Thyroid gland (tissue), 4 donors: ENCODE data around the gene WDR77.

Experiments used
- CTCF ChIP-seq, 6 experiments: fragments of 200-600 bp in 3 of 6; fragments of 450-650 bp in 3 of 6; sonication (generic) in 3 of 6; IDR thresholded peaks; one replicate each; pipeline ENCODE4 v1.5.1; 2016 to 2019; ENCODE audit warnings: antibody characterized with exemption in 6 of 6, mild to moderate bottlenecking in 2 of 6, inconsistent platforms in 1 of 6, moderate library complexity in 1 of 6
- POLR2A ChIP-seq, 2 donors: fragments of 450-650 bp; IDR thresholded peaks; one replicate each; pipeline ENCODE4 v1.6.1; 2017; ENCODE audit warnings: antibody characterized with exemption in 2 of 2, mild to moderate bottlenecking in 2 of 2, moderate library complexity in 1 of 2

GRCh38 chr1:111444031-111444430, 5.0 kb downstream of the WDR77 start:
- TF ChIP-seq CTCF (IDR thresholded peaks at IDR 0.05): no peak
- no peak for TF ChIP-seq POLR2A (IDR thresholded peaks at IDR 0.05)
